GM18519 (cell line): ENCODE measurements around the gene BOLA2B.
"Not testable (repeated sequence)": the region's sequence is repeated elsewhere in the genome, so short reads cannot be mapped to it uniquely, and the experiment has no call there.

Experiments used
- ATAC-seq: cut with Tn5 transposase; IDR thresholded peaks from one replicate; pipeline ENCODE4 v1.9.1; 2021; ENCODE audit warnings: mild to moderate bottlenecking, moderate library complexity; ENCODE audit not compliant: unreplicated experiment, low FRiP score

BOLA2B gene

GRCh38 chr16:30184891-30185682 lies 8.4 kb downstream of the BOLA2B start:
- no peak for ATAC-seq

- peak; percentile 8 for ATAC-seq
These were observed 9.2 kb downstream of the BOLA2B start for GRCh38 chr16:30184096-30184890.

- ATAC-seq: peak; percentile 38
These were observed 10.0 kb downstream of the BOLA2B start, which contains the start of gene CORO1A for GRCh38 chr16:30183233-30184095. Gene CORO1A (plus strand): TSS chr16:30183602. CDS start chr16:30185210, 1,608 bp downstream.

- ATAC-seq: no peak
These were observed 12.7 kb downstream of the BOLA2B start for GRCh38 chr16:30180741-30181140.

- no peak for ATAC-seq
These were observed 13.5 kb downstream of the BOLA2B start for GRCh38 chr16:30179931-30180330.

- no peak for ATAC-seq
These were observed 14.3 kb downstream of the BOLA2B start for GRCh38 chr16:30179195-30179594.

- ATAC-seq: not testable (repeated sequence)
These were observed 16.6 kb downstream of the BOLA2B start for GRCh38 chr16:30176876-30177275.

- no peak for ATAC-seq
These were observed 20.4 kb downstream of the BOLA2B start for GRCh38 chr16:30173054-30173453.

- not testable (repeated sequence) for ATAC-seq
These were observed 23.3 kb downstream of the BOLA2B start for GRCh38 chr16:30170145-30170544.

GRCh38 chr16:30169416-30169815 lies 24.1 kb downstream of the BOLA2B start:
- not testable (repeated sequence) for ATAC-seq

- ATAC-seq: not testable (repeated sequence)
These were observed 24.7 kb downstream of the BOLA2B start for GRCh38 chr16:30168746-30169145.

- no peak for ATAC-seq
These were observed 27.1 kb downstream of the BOLA2B start for GRCh38 chr16:30166202-30166902.

- no peak for ATAC-seq
These were observed 29.9 kb downstream of the BOLA2B start for GRCh38 chr16:30163538-30163937.

GRCh38 chr16:30157214-30157613 lies 36.3 kb downstream of the BOLA2B start:
- ATAC-seq: no peak

GRCh38 chr16:30155188-30155587 lies 38.3 kb downstream of the BOLA2B start:
- no peak for ATAC-seq

- ATAC-seq: no peak
These were observed 40.9 kb downstream of the BOLA2B start for GRCh38 chr16:30152517-30152916.

GRCh38 chr16:30151091-30151490 lies 42.4 kb downstream of the BOLA2B start:
- ATAC-seq: no peak

- ATAC-seq: no peak
These were observed 44.1 kb downstream of the BOLA2B start for GRCh38 chr16:30149250-30149930.

GRCh38 chr16:30147843-30148510 lies 45.5 kb downstream of the BOLA2B start:
- no peak for ATAC-seq
